SK-N-SH (cell line): ENCODE data around the gene GPR160. TPM values are rescaled to one million over a fixed set of nuclear protein-coding genes. Genes with fewer than 3 reads are reported as not detected.

Experiments used
- CTCF ChIA-PET: fragments of 300-600, 350-600 bp; formaldehyde crosslinking; extraction: SDS; loops from one replicate; lab custom pipeline; 2021; lab: Yijun Ruan, JAX
- POLR2A ChIA-PET: fragments of 350-600 bp; sonication (Branson Sonifier 250); formaldehyde crosslinking; extraction: SDS; loops from one replicate; lab custom pipeline; 2020; ENCODE audit warnings: antibody characterized with exemption, inconsistent platforms; lab: Yijun Ruan, JAX
- DNase-seq: peaks from one replicate; pipeline ENCODE4 v3.0.0; 2012
- H2AFZ ChIP-seq: fragments of 200-600 bp; sonication (generic); 2 replicates; pipeline ENCODE4 v1.8.1; 2016; ENCODE audit warnings: antibody characterized with exemption, mild to moderate bottlenecking, low read depth
- H3F3A ChIP-seq: fragments of 200-600 bp; sonication (generic); replicated peaks from 2 replicates; pipeline ENCODE3; 2016; ENCODE audit warnings: antibody characterized with exemption, mild to moderate bottlenecking; ENCODE audit not compliant: insufficient read depth
- H3K27ac ChIP-seq, 2 experiments: fragments of 200-500 bp in 1 of 2; fragments of 200-600 bp in 1 of 2; sonication (Bioruptor generic) in 1 of 2; sonication (generic), shearing (Covaris generic) in 1 of 2; 2 replicates each; pipeline versions ENCODE4 v1.5.1 to v1.6.1; 2014 to 2016; ENCODE audit warnings: low read depth in 2 of 2, inconsistent platforms in 1 of 2, low read length in 1 of 2, mild to moderate bottlenecking in 1 of 2, mixed read lengths in 1 of 2
- H3K27me3 ChIP-seq: fragments of 200-600 bp; sonication (generic), shearing (Covaris generic); 2 replicates; pipeline ENCODE4 v1.6.1; 2016; ENCODE audit warnings: mixed run types; ENCODE audit not compliant: insufficient read depth
- H3K36me3 ChIP-seq, 2 experiments: fragments of 200-500 bp in 1 of 2; fragments of 200-600 bp in 1 of 2; sonication (Bioruptor generic) in 1 of 2; sonication (generic) in 1 of 2; replicated peaks in 1 of 2; 2 replicates each; pipeline versions ENCODE3 to v1.5.1; 2014 to 2016; ENCODE audit warnings: low read length in 1 of 2, mild to moderate bottlenecking in 1 of 2; ENCODE audit not compliant: insufficient read depth in 2 of 2, control insufficient read depth in 1 of 2
- H3K4me1 ChIP-seq, 2 experiments: fragments of 200-500 bp in 1 of 2; fragments of 200-600 bp in 1 of 2; sonication (Bioruptor generic) in 1 of 2; sonication (generic), shearing (Covaris generic) in 1 of 2; 2 replicates each; pipeline versions ENCODE4 v1.5.1 to v1.6.1; 2014 to 2016; ENCODE audit warnings: low read depth in 1 of 2, low read length in 1 of 2, mixed run types in 1 of 2; ENCODE audit not compliant: insufficient read depth in 2 of 2, control insufficient read depth in 1 of 2
- H3K4me2 ChIP-seq: fragments of 200-600 bp; sonication (generic), shearing (Covaris generic); 2 replicates; pipeline ENCODE4 v1.6.1; 2017; ENCODE audit warnings: mixed run types
- H3K4me3 ChIP-seq, 2 experiments: fragments of 200-500 bp in 1 of 2; fragments of 200-600 bp in 1 of 2; sonication (Bioruptor generic) in 1 of 2; sonication (generic), shearing (Covaris generic) in 1 of 2; 2 replicates each; pipeline versions ENCODE4 v1.5.1 to v1.8.1; 2014 to 2016; ENCODE audit warnings: low read depth in 2 of 2, inconsistent platforms in 1 of 2, low read length in 1 of 2, mild to moderate bottlenecking in 1 of 2, mixed read lengths in 1 of 2, moderate library complexity in 1 of 2
- H3K79me2 ChIP-seq: fragments of 200-600 bp; sonication (generic); 2 replicates; pipeline ENCODE4 v1.8.1; 2017; ENCODE audit warnings: mild to moderate bottlenecking; ENCODE audit not compliant: insufficient read depth
- H3K9ac ChIP-seq: fragments of 200-600 bp; sonication (generic); 2 replicates; pipeline ENCODE4 v1.6.1; 2017; ENCODE audit warnings: mixed run types
- H3K9me2 ChIP-seq: fragments of 200-600 bp; sonication (generic); 2 replicates; pipeline ENCODE4 v1.6.1; 2017; ENCODE audit warnings: mixed run types
- H3K9me3 ChIP-seq: fragments of 200-600 bp; sonication (generic); 2 replicates; pipeline ENCODE4 v1.6.1; 2017; ENCODE audit warnings: mixed run types, mild to moderate bottlenecking, moderate library complexity
- H4K20me1 ChIP-seq: fragments of 200-600 bp; sonication (generic); 2 replicates; pipeline ENCODE4 v1.6.1; 2017; ENCODE audit warnings: mild to moderate bottlenecking, mixed run types; ENCODE audit not compliant: insufficient read depth
- CHD2 ChIP-seq: fragments of 150-350 bp; IDR thresholded peaks from 2 replicates; pipeline ENCODE4 v1.6.1; 2018; ENCODE audit warnings: low read length; ENCODE audit not compliant: partially characterized antibody
- CTCF ChIP-seq: fragments of 200-600 bp; sonication (generic); IDR thresholded peaks from 2 replicates; pipeline ENCODE4 v1.6.1; 2017; ENCODE audit warnings: antibody characterized with exemption, mild to moderate bottlenecking, moderate library complexity
- ELF1 ChIP-seq: IDR thresholded peaks from 2 replicates; pipeline ENCODE4 v1.4.0; 2012
- EZH2phosphoT487 ChIP-seq: fragments of 200-600 bp; sonication (generic); IDR thresholded peaks from 2 replicates; pipeline ENCODE4 v1.6.1; 2017; ENCODE audit warnings: low read depth, mixed run types, mild to moderate bottlenecking, antibody characterized with exemption, moderate library complexity, borderline replicate concordance
- FOSL2 ChIP-seq: IDR thresholded peaks from 2 replicates; pipeline ENCODE4 v1.4.0; 2012; ENCODE audit warnings: low read depth, mild to moderate bottlenecking, moderate library complexity, borderline replicate concordance
- FOXM1 ChIP-seq: IDR thresholded peaks from 2 replicates; pipeline ENCODE4 v1.4.0; 2012; ENCODE audit warnings: low read depth, mild to moderate bottlenecking
- MAX ChIP-seq: IDR thresholded peaks from 2 replicates; pipeline ENCODE4 v1.4.0; 2012; ENCODE audit warnings: low read depth
- MXI1 ChIP-seq: IDR thresholded peaks from 2 replicates; pipeline ENCODE4 v1.6.1; 2012; ENCODE audit warnings: mild to moderate bottlenecking, low read depth, low read length, improper control_type of control experiment
- NFIC ChIP-seq: IDR thresholded peaks from 2 replicates; pipeline ENCODE4 v1.4.0; 2012; ENCODE audit warnings: borderline replicate concordance
- NRF1 ChIP-seq: IDR thresholded peaks from 2 replicates; pipeline ENCODE4 v1.6.1; 2012; ENCODE audit warnings: low read depth, mild to moderate bottlenecking, low read length
- PBX3 ChIP-seq: IDR thresholded peaks from 2 replicates; pipeline ENCODE4; 2012
- RAD21 ChIP-seq: IDR thresholded peaks from 2 replicates; pipeline ENCODE4 v1.6.1; 2012; ENCODE audit warnings: mild to moderate bottlenecking, low read length
- RCOR1 ChIP-seq: fragments of 150-350 bp; IDR thresholded peaks from 2 replicates; pipeline ENCODE4 v1.6.1; 2017; ENCODE audit warnings: antibody characterized with exemption, low read length
- TAF1 ChIP-seq: IDR thresholded peaks from 2 replicates; pipeline ENCODE4 v1.6.1; 2012; ENCODE audit warnings: low read depth, mild to moderate bottlenecking, low read length, moderate library complexity, borderline replicate concordance
- TCF12 ChIP-seq: IDR thresholded peaks from 2 replicates; pipeline ENCODE4 v1.4.0; 2012
- TEAD4 ChIP-seq: IDR thresholded peaks from 2 replicates; pipeline ENCODE4 v1.4.0; 2012; ENCODE audit warnings: mild to moderate bottlenecking, borderline replicate concordance; ENCODE audit not compliant: insufficient read depth
- USF1 ChIP-seq: IDR thresholded peaks from 2 replicates; pipeline ENCODE4 v1.4.0; 2012; ENCODE audit warnings: low read depth, borderline replicate concordance
- YY1 ChIP-seq: IDR thresholded peaks from 2 replicates; pipeline ENCODE4 v1.4.0; 2012; ENCODE audit warnings: low read depth, mild to moderate bottlenecking
- ZBTB33 ChIP-seq: IDR thresholded peaks from 2 replicates; pipeline ENCODE4 v1.4.0; 2012; ENCODE audit warnings: low read depth, borderline replicate concordance
- WGBS: methylation state at CpG from one replicate; pipeline ENCODE4 v1.1.6; 2017; ENCODE audit warnings: low lambda C conversion rate; 5-methylcytosine and 5-hydroxymethylcytosine counted together
- polyA plus RNA-seq, 3 experiments: library from polyadenylated mRNA; depleted of rRNA; stranded (reverse); fragments of >200 nt; gene quantifications; 2 replicates each; pipeline ENCODE4 v1.2.3, GENCODE V29; 2012

GPR160 gene
- polyA plus RNA-seq, 1 of the 3 experiments (the other 2 are of a cell fraction): 0.31 TPM

GRCh38 chr3:169992156-169992555, 45.6 kb upstream of the GPR160 start:
- Histone ChIP-seq H3K9me2 (no peaks in the 10 kb centered on the region), H3K9ac (no peak overlapping the region), H3K36me3 (peaks cover 73 to 76% of the 10 kb centered on the region in 2 experiments), H3K27ac (no peak overlapping the region), H3K9me3 (no peaks in the 10 kb centered on the region), H2AFZ (no peak overlapping the region), H3F3A (peaks cover 8% of the 10 kb centered on the region), H3K79me2 (no peaks in the 10 kb centered on the region), H3K27me3 (no peaks in the 10 kb centered on the region), H3K4me1 (no peaks in the 10 kb centered on the region), H4K20me1 (no peaks in the 10 kb centered on the region), H3K4me3 (no peak overlapping the region), H3K4me2 (no peak overlapping the region)
- POLR2A ChIA-PET: no interaction called here
- CTCF ChIA-PET: interaction anchor here (0.9 kb wide), 1 partner anchor 44 kb away, joined by 3 read pairs; no protein-coding TSS in a partner anchor
- TF ChIP-seq NRF1 (no peak), MXI1 (no peak), PBX3 (no peak), TEAD4 (no peak), FOSL2 (no peak), RAD21 (no peak), RCOR1 (no peak), NFIC (no peak), CTCF (no peak), EZH2phosphoT487 (no peak), FOXM1 (no peak), ELF1 (no peak), CHD2 (no peak), MAX (no peak), USF1 (no peak), YY1 (no peak), TCF12 (no peak), ZBTB33 (no peak), TAF1 (no peak)
- WGBS: 94% methylated on average over 3 of the region's 3 CpGs
- no peak for DNase-seq
